Measurements from ENCODE around the gene GPRASP2. TPM values are rescaled to one million over a fixed set of nuclear protein-coding genes. Genes with fewer than 3 reads are reported as not detected.

GPRASP2 gene
- total RNA-seq, 1 donor from 2014 or later = 10.6 TPM

GRCh38 chrX:102728646-102729045 lies 16.4 kb downstream of the GPRASP2 start:
- Histone ChIP-seq H3K4me3 (ENCODE audit: low read depth, low read length) (no peak overlapping the region), H3K27me3 (ENCODE audit: control insufficient read depth, insufficient read depth, low read length) (no peaks in the 10 kb centered on the region), H3K36me3 (ENCODE audit: control insufficient read depth, insufficient read depth, low read length) (no peaks in the 10 kb centered on the region)
- no peak for TF ChIP-seq CTCF (IDR thresholded peaks at IDR 0.05; ENCODE audit: insufficient read depth, low read length, poor library complexity, severe bottlenecking)
- no peak for DNase-seq (ENCODE audit: low read depth)

- Histone ChIP-seq H3K36me3 (ENCODE audit: control insufficient read depth, insufficient read depth, low read length) (no peaks in the 10 kb centered on the region), H3K27me3 (ENCODE audit: control insufficient read depth, insufficient read depth, low read length) (no peaks in the 10 kb centered on the region), H3K4me3 (ENCODE audit: low read depth, low read length) (no peak overlapping the region)
- no peak for TF ChIP-seq CTCF (IDR thresholded peaks at IDR 0.05; ENCODE audit: insufficient read depth, low read length, poor library complexity, severe bottlenecking)
- DNase-seq (ENCODE audit: low read depth) = no peak
Observed at GRCh38 chrX:102739657-102740056, 27.4 kb downstream of the GPRASP2 start.

- no peak overlapping the region for H3K4me3 ChIP-seq (ENCODE audit: low read depth, low read length)
- no peak for TF ChIP-seq CTCF (IDR thresholded peaks at IDR 0.05; ENCODE audit: insufficient read depth, low read length, poor library complexity, severe bottlenecking)
- no peak for DNase-seq (ENCODE audit: low read depth)
- no peaks in the 10 kb centered on the region for H3K36me3 ChIP-seq (ENCODE audit: control insufficient read depth, insufficient read depth, low read length)
- H3K27me3 ChIP-seq (ENCODE audit: control insufficient read depth, insufficient read depth, low read length) = no peaks in the 10 kb centered on the region
Observed at GRCh38 chrX:102744307-102744706, 32.1 kb downstream of the GPRASP2 start.

GRCh38 chrX:102745513-102745856 lies 33.2 kb downstream of the GPRASP2 start:
- no peak for DNase-seq (ENCODE audit: low read depth)
- Histone ChIP-seq H3K4me3 (ENCODE audit: low read depth, low read length) (peak overlapping the region; percentile 53), H3K36me3 (ENCODE audit: control insufficient read depth, insufficient read depth, low read length) (no peaks in the 10 kb centered on the region), H3K27me3 (ENCODE audit: control insufficient read depth, insufficient read depth, low read length) (no peaks in the 10 kb centered on the region)
- TF ChIP-seq CTCF (IDR thresholded peaks at IDR 0.05; ENCODE audit: insufficient read depth, low read length, poor library complexity, severe bottlenecking) = no peak

DNA sequence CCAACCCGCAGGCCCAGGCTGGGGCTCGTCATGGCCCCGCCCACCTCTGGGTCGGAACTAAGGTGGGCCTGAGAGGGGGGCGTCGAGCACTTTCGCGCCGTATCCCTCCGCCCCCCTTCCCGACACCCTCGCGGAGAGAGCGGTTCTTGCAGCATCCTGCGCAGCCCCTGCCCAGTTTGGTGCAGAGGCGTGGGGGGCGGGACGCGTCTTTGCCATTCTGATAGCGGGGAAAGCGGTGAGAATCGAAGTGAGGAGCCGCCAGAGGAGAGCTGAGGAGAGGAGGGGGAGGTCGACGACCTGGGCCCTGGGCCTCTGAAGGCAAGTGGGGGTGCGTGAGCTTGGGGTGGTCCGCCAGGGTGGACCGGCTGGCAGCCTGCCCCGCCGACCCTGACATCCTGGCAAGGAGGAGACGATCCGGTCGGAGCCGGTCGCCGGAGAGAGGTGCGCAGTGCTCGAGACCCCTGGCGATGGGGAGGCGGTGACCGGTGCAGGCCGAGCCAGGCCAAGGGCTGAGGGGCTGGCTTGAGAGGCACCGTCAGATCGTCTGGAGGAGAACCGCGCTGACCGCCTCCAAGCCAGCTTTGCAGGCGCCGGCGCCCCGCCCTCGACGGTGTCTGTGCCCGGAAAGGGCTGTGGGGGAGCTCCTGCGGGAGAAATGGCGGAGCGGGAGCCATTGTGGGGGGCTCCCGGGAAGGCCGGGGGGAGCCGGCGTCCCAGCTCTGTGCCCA lies 33.8 kb downstream of the GPRASP2 start:
- no peaks in the 10 kb centered on the region for H3K36me3 ChIP-seq (ENCODE audit: control insufficient read depth, insufficient read depth, low read length)
- no peak for TF ChIP-seq CTCF (IDR thresholded peaks at IDR 0.05; ENCODE audit: insufficient read depth, low read length, poor library complexity, severe bottlenecking)
- no peak for DNase-seq (ENCODE audit: low read depth)
- H3K4me3 ChIP-seq (ENCODE audit: low read depth, low read length) = peak overlapping the region; percentile 53
- no peaks in the 10 kb centered on the region for H3K27me3 ChIP-seq (ENCODE audit: control insufficient read depth, insufficient read depth, low read length)

GRCh38 chrX:102765217-102765616 lies 53.0 kb downstream of the GPRASP2 start:
- no peak for DNase-seq (ENCODE audit: low read depth)
- no peak for TF ChIP-seq CTCF (IDR thresholded peaks at IDR 0.05; ENCODE audit: insufficient read depth, low read length, poor library complexity, severe bottlenecking)

More at GRCh38 chrX:102765217-102765616, 53.0 kb downstream of the GPRASP2 start:
- Histone ChIP-seq H3K27me3 (ENCODE audit: control insufficient read depth, insufficient read depth, low read length) (no peaks in the 10 kb centered on the region), H3K4me3 (ENCODE audit: low read depth, low read length) (no peak overlapping the region), H3K36me3 (ENCODE audit: control insufficient read depth, insufficient read depth, low read length) (no peaks in the 10 kb centered on the region)
